Gastroesophageal sphincter (tissue), 4 donors: ENCODE measurements around the gene CNTNAP2. TPM values are rescaled to one million over a fixed set of nuclear protein-coding genes. Genes with fewer than 3 reads are reported as not detected.

ENCODE experiments used
- ATAC-seq: fragments of 150-250 bp; one replicate; pipeline ENCODE4 v1.9.1; 2016; ENCODE audit warnings: mild to moderate bottlenecking, moderate library complexity
- H3K27ac ChIP-seq, 4 donors: fragments of 200-600 bp; sonication (generic) in 3 of 4; 1 replicate in 3 of 4; 2 replicates in 1 of 4; pipeline ENCODE4 v1.5.1; 2016 to 2019
- H3K27me3 ChIP-seq: fragments of 200-600 bp; sonication (generic); one replicate; pipeline ENCODE4 v1.5.1; 2019
- H3K36me3 ChIP-seq, 2 donors: fragments of 200-600 bp; sonication (generic); one replicate each; pipeline ENCODE4 v1.5.1; 2019; ENCODE audit warnings: control low read depth in 1 of 2
- H3K4me1 ChIP-seq, 3 donors: fragments of 200-600 bp; sonication (generic); 1 replicate in 2 of 3; 2 replicates in 1 of 3; pipeline ENCODE4 v1.5.1; 2016 to 2019; ENCODE audit warnings: control low read depth in 2 of 3
- H3K4me3 ChIP-seq, 2 donors: fragments of 200-600 bp; sonication (generic); one replicate each; pipeline ENCODE4 v1.5.1; 2019; ENCODE audit warnings: mild to moderate bottlenecking in 1 of 2, moderate library complexity in 1 of 2
- H3K9me3 ChIP-seq, 3 donors: fragments of 200-600 bp; sonication (generic); one replicate each; pipeline ENCODE4 v1.5.1; 2017 to 2019; ENCODE audit warnings: control low read depth in 2 of 3
- CTCF ChIP-seq, 4 experiments: fragments of 200-600 bp in 2 of 4; fragments of 450-650 bp in 2 of 4; sonication (generic) in 1 of 4; IDR thresholded peaks; one replicate each; pipeline ENCODE4 v1.5.1; 2017 to 2019; ENCODE audit warnings: antibody characterized with exemption in 4 of 4, mild to moderate bottlenecking in 2 of 4, moderate library complexity in 2 of 4
- EP300 ChIP-seq: sonication (generic); formaldehyde crosslinking; IDR thresholded peaks from one replicate; pipeline ENCODE4 v1.6.1; 2017; ENCODE audit warnings: antibody characterized with exemption, mild to moderate bottlenecking
- POLR2A ChIP-seq, 2 donors: fragments of 450-650 bp; IDR thresholded peaks; one replicate each; pipeline ENCODE4 v1.6.1; 2017; ENCODE audit warnings: antibody characterized with exemption in 2 of 2, mild to moderate bottlenecking in 2 of 2, moderate library complexity in 1 of 2
- POLR2AphosphoS5 ChIP-seq: sonication (generic); formaldehyde crosslinking; IDR thresholded peaks from one replicate; pipeline ENCODE4 v1.6.1; 2017; ENCODE audit warnings: antibody characterized with exemption
- WGBS, 2 donors: methylation state at CpG; one replicate each; pipeline ENCODE4 v1.1.5; 2018; ENCODE audit warnings: low coverage in 1 of 2; 5-methylcytosine and 5-hydroxymethylcytosine counted together
- total RNA-seq, 4 donors: library from RNA; depleted of rRNA; stranded (reverse); fragments of >200 nt; gene quantifications; one replicate each; pipeline ENCODE4 v1.1.0, GENCODE V29; 2016

The CNTNAP2 gene
- total RNA-seq, 4 donors from 2014 or later, result 1.5 to 8.9 (median 3.2) TPM

GRCh38 chr7:147060070-147060469 lies 943.5 kb downstream of the CNTNAP2 start:
- Histone ChIP-seq H3K4me3 (no peak overlapping the region), H3K27ac (no peak overlapping the region), H3K4me1 (no peaks in the 10 kb centered on the region), H3K36me3 (no peaks in the 10 kb centered on the region), H3K9me3 (no peaks in the 10 kb centered on the region), H3K27me3 (no peaks in the 10 kb centered on the region)
- 95 to 100% methylated on average over 3 of the region's 3 CpGs for whole genome bisulfite sequencing, 2 donors
- TF ChIP-seq POLR2A (IDR thresholded peaks at IDR 0.05), result no peak
- no peak for TF ChIP-seq EP300
- no peak for TF ChIP-seq CTCF (IDR thresholded peaks at IDR 0.05)
- no peak for TF ChIP-seq POLR2AphosphoS5
- no peak for ATAC-seq

- TF ChIP-seq POLR2AphosphoS5 (no peak), POLR2A (IDR thresholded peaks at IDR 0.05) (no peak), EP300 (no peak)
- H3K4me3 ChIP-seq, result no peak overlapping the region
- ATAC-seq, result no peak
- no peaks in the 10 kb centered on the region for H3K36me3 ChIP-seq
- no peaks in the 10 kb centered on the region for H3K4me1 ChIP-seq
- no peak overlapping the region for H3K27ac ChIP-seq
- H3K9me3 ChIP-seq, result no peaks in the 10 kb centered on the region
- no peaks in the 10 kb centered on the region for H3K27me3 ChIP-seq
- 77 to 96% methylated on average over 3 to 4 of the region's 4 CpGs for WGBS, 2 donors
Observed at GRCh38 chr7:147062897-147063296, 946.3 kb downstream of the CNTNAP2 start.

- 70 to 75% methylated on average over 4 to 5 of the region's 5 CpGs for WGBS, 2 donors
- Histone ChIP-seq H3K4me1 (no peaks in the 10 kb centered on the region), H3K27ac (no peak overlapping the region), H3K4me3 (no peak overlapping the region), H3K36me3 (no peaks in the 10 kb centered on the region), H3K9me3 (no peaks in the 10 kb centered on the region), H3K27me3 (no peaks in the 10 kb centered on the region)
- no peak for ATAC-seq
- TF ChIP-seq POLR2A (IDR thresholded peaks at IDR 0.05) (no peak), POLR2AphosphoS5 (no peak), CTCF (IDR thresholded peaks at IDR 0.05) (no peak), EP300 (no peak)
Observed at GRCh38 chr7:147068842-147069241, 952.2 kb downstream of the CNTNAP2 start.

- Histone ChIP-seq H3K27me3 (no peaks in the 10 kb centered on the region), H3K4me3 (no peak overlapping the region), H3K9me3 (no peaks in the 10 kb centered on the region), H3K27ac (no peak overlapping the region), H3K36me3 (no peaks in the 10 kb centered on the region), H3K4me1 (no peaks in the 10 kb centered on the region)
- 50 to 86% methylated on average over 1 of the region's 1 CpG for WGBS, 2 donors
- TF ChIP-seq CTCF (IDR thresholded peaks at IDR 0.05) (no peak), EP300 (no peak)
- ATAC-seq, result no peak
Observed at GRCh38 chr7:147069771-147070170, 953.2 kb downstream of the CNTNAP2 start.

GRCh38 chr7:147070886-147071285 lies 954.3 kb downstream of the CNTNAP2 start:
- no peaks in the 10 kb centered on the region for H3K9me3 ChIP-seq
- H3K27ac ChIP-seq, result no peak overlapping the region
- TF ChIP-seq EP300 (no peak), POLR2A (IDR thresholded peaks at IDR 0.05) (no peak), POLR2AphosphoS5 (no peak), CTCF (IDR thresholded peaks at IDR 0.05) (no peak)
- H3K4me3 ChIP-seq, result no peak overlapping the region
- no peaks in the 10 kb centered on the region for H3K36me3 ChIP-seq
- ATAC-seq, result no peak
- no peaks in the 10 kb centered on the region for H3K4me1 ChIP-seq
- 38 to 63% methylated on average over 1 of the region's 1 CpG for WGBS, 2 donors
- no peaks in the 10 kb centered on the region for H3K27me3 ChIP-seq
